ENCODE results near the gene CIDEC. TPM values are rescaled to one million over a fixed set of nuclear protein-coding genes. Genes with fewer than 3 reads are reported as not detected.

The CIDEC gene
- total RNA-seq, 6 experiments from 2014 or later, result not detected

DNA sequence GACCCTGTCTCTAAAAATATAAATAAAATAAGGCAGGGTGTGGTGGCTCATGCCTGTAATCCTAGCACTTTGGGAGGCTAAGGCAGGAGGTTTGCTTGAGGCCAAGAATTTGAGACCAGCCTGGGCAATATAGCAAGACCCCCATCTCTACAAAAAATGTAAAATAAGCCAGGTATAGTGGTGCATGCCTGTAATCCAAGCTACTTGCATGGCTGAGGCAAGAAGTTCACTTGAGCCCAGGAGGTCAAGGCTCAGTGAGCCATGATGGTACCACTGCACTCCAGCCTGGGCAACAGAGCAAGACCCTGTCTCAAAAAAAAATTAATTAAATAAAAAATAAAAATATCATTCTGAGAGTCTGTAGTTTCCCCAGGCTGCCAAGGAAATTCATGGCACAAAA lies 6.3 kb upstream of the CIDEC start:
- Mint-ChIP-seq H3K4me1 (ENCODE audit: low read depth) (peaks cover 42% of the 10 kb centered on the region), H3K4me3 (no peak overlapping the region), H3K27ac (no peak overlapping the region), H3K36me3 (ENCODE audit: low read depth) (peaks cover 5% of the 10 kb centered on the region; the same call in 1 of the 2 replicates), H3K27me3 (ENCODE audit: insufficient read depth) (no peaks in the 10 kb centered on the region), H3K9me3 (no peaks in the 10 kb centered on the region)
- no peak for TF ChIP-seq CTCF (IDR thresholded peaks at IDR 0.05)
- no peak for DNase-seq

GRCh38 chr3:9884555-9885165 lies 4.6 kb upstream of the CIDEC start:
- Mint-ChIP-seq H3K27me3 (ENCODE audit: insufficient read depth) (no peaks in the 10 kb centered on the region), H3K27ac (peak overlapping the region; percentile 88), H3K4me1 (ENCODE audit: low read depth) (peaks cover 36% of the 10 kb centered on the region), H3K36me3 (ENCODE audit: low read depth) (no peaks in the 10 kb centered on the region), H3K9me3 (no peaks in the 10 kb centered on the region), H3K4me3 (peak overlapping the region; percentile 75)
- TF ChIP-seq CTCF (IDR thresholded peaks at IDR 0.05), result peak; percentile 30; the same call in 1 of the 2 replicates
- peak; percentile 91 for DNase-seq

GRCh38 chr3:9883706-9884554 lies 3.9 kb upstream of the CIDEC start:
- no peaks in the 10 kb centered on the region for H3K36me3 Mint-ChIP-seq (ENCODE audit: low read depth)
- H3K4me3 Mint-ChIP-seq, result peak overlapping the region; percentile 75
- peaks cover 28% of the 10 kb centered on the region for H3K4me1 Mint-ChIP-seq (ENCODE audit: low read depth)
- no peaks in the 10 kb centered on the region for H3K9me3 Mint-ChIP-seq
- H3K27me3 Mint-ChIP-seq (ENCODE audit: insufficient read depth), result no peaks in the 10 kb centered on the region
- no peak for TF ChIP-seq CTCF (IDR thresholded peaks at IDR 0.05)
- peak overlapping the region; percentile 88 for H3K27ac Mint-ChIP-seq
- peak; percentile 65 for DNase-seq

DNA sequence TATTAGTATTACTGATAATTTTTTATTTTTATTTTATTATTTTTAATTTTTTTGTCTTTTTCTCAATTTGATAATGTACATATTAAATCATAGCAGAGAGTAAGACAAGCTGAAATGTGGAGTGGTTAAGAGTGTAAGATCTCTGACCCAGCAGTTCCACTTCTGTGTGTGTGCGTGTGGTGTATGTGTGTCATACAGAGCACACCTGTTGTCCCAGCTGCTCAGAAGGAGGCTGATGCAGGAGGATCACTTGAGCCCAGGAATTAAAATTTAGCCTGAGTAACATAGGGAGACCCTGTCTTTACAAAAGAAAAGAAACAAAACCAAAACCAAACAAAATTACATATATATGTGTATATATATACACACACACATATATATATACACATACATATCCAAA lies 1.4 kb upstream of the CIDEC start:
- Mint-ChIP-seq H3K27ac (no peak overlapping the region), H3K27me3 (ENCODE audit: insufficient read depth) (0 out of 2 replicates have a peak, but pooled peaks cover 2% of the 10 kb centered on the region), H3K4me1 (ENCODE audit: low read depth) (peaks cover 19% of the 10 kb centered on the region), H3K4me3 (no peak overlapping the region), H3K9me3 (no peaks in the 10 kb centered on the region), H3K36me3 (ENCODE audit: low read depth) (no peaks in the 10 kb centered on the region)
- TF ChIP-seq CTCF (IDR thresholded peaks at IDR 0.05), result no peak
- DNase-seq, result no peak

- Mint-ChIP-seq H3K27ac (no peak overlapping the region), H3K36me3 (ENCODE audit: low read depth) (no peaks in the 10 kb centered on the region), H3K4me3 (no peak overlapping the region), H3K4me1 (ENCODE audit: low read depth) (peaks cover 3% of the 10 kb centered on the region), H3K27me3 (ENCODE audit: insufficient read depth) (peaks cover 3% of the 10 kb centered on the region; the same call in 1 of the 2 replicates), H3K9me3 (no peaks in the 10 kb centered on the region)
- DNase-seq, result no peak
- no peak for TF ChIP-seq CTCF (IDR thresholded peaks at IDR 0.05)
Observed at GRCh38 chr3:9878700-9879099, 1.4 kb downstream of the CIDEC start.

Data from HFFc6 (cell line).